Ramos (cell line): ENCODE data around the gene CTIF.

Source experiments
- in situ Hi-C: fragments of 300-500 bp; cut with MboI; formaldehyde crosslinking; loops from one replicate; pipeline ENCODE4 v1.14.3; 2022; ENCODE audit warnings: low sequenced_read_pairs; ENCODE audit not compliant: unreplicated experiment

CTIF gene

DNA sequence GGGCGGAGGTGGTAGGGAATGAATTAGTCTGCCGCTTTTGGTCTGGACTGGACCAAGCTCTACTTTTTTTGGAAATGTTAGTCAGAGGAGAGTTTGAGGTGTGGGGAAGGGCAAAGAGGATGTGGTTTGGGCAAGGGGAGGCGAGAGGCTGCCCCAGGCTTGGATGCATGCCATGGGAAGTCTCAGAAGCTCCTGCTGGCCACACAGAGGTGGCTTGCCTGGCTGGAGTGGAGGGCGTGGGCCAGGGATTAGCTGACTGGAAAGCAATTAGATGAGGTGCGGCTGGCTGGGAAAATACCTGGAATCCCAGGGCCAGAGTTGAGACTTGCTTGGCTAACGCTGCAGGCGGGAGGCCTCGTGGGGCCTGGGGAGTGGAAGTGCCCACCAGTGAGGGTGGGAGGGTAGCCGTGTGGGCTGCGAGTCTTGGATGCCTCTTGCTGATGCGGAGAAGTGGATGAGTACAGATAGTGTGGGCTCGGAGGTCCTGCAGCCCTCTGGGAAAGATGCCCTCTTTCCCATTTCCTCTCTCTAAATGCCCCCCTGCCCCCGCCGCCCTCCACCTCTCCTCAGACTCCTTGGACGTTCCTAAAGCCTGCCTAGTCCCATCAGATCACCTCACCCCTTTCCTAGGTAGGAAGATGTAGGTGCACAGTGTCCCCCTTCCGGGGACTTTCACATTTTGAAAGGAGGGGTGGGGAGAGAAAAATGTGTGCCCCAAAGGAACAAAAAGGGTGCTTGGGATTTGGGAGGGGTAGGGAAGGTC lies 294.3 kb downstream of the CTIF start:
- in situ Hi-C loops, result no loop called here

DNA sequence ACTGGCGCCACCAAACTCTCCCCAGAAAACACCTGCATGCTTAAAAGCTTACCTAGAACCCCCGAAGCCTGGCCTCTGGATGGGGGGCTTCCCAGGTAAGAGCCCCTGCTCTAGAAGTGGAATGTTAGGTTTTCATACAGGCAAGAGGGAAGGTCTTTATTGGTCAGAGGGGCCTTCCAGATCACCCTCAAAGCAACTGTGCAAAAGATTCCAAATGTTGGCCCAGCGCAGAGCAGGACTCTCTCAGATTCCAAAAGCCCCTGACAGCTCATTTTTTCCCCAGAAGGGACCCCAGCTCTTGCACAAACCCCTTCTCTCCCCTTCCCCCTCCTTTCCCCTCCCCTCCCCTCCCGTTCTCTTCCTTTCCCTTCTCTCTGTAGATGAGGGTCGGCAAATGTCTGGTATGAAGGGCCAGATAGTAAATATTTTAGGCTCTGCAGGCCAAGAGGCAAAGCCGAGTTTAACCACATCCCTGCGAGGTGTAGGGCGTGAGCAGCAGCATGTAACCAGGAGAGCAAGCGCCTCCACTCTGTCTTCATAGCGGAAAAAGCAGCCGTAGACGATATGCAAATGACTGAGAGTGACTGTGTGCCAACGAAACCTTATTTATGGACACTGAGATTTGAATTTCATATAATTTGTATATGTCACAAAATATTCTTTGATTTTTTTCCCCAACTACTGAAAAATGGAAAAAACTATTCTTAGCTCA lies 295.0 kb downstream of the CTIF start:
- in situ Hi-C loops, result no loop called here

DNA sequence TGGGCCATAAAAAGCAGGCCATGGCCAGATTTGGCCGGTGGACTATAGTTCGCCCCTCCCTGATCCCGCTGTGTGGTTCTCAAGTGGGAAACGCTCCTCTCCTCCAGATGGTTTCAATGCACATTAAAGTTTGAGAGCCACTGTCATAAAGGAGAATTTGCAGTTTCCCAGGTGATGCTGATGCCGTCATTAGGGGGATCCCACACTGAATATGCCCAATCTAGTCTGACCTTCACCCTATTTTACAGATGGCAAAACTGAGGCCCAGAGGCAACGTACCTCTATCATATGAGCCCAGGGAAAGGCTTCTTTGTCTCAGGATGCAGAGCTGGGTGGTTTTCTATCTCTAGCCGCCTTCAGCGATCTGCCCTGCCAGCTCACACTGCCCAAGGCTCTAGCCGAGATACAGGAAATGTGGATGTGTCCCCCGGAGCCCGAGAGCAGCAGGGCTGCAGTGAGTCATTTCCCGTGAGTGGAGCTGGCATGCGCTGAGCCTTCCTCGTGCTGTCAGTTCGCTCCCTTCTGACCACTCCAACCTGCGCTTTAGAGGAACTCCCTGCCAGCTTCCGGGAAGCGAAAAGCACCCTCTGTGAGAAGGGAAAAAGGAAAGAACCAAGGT lies 295.7 kb downstream of the CTIF start:
- in situ Hi-C loops, result no loop called here

DNA sequence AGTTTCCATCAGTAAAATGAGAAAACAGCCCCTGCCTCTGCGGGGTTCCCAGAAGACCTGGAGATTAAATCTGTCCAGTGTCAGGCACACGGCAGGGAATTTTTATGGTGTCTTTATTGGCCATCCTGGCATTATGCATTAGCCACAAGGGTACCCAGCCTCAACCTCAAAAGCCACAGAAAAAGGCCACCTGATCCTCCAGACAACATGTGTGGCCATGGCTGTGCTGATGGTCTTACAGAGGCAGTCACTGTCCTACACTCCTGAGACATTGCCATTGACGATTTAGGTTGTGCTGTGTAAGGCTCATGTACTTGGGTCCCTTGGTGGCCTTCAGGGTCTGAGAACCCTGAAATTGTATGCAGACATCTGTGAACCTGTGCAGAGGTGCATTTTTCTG lies 296.3 kb downstream of the CTIF start:
- in situ Hi-C loops, result no loop called here

DNA sequence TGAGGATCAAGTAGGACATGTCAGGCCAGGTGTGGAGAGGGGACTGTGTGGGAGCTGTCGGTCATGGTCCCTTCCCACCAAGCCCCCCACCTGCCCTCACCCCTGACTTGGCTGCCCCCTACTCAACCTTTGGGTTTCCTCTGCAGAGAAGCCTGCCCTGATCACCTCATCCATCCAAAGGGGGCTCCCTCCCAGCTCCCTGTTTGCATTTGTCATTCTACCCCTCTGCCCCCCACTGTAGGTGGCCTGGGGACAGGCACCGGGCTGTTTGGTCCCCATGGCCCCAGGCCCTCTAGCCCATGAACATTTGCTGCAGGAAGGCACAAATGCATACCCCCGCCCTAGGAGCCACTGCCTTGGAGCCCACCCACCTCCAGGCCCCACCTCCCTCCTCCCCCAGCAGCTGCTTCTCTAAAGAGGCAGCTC lies 296.9 kb downstream of the CTIF start:
- in situ Hi-C loops, result no loop called here

DNA sequence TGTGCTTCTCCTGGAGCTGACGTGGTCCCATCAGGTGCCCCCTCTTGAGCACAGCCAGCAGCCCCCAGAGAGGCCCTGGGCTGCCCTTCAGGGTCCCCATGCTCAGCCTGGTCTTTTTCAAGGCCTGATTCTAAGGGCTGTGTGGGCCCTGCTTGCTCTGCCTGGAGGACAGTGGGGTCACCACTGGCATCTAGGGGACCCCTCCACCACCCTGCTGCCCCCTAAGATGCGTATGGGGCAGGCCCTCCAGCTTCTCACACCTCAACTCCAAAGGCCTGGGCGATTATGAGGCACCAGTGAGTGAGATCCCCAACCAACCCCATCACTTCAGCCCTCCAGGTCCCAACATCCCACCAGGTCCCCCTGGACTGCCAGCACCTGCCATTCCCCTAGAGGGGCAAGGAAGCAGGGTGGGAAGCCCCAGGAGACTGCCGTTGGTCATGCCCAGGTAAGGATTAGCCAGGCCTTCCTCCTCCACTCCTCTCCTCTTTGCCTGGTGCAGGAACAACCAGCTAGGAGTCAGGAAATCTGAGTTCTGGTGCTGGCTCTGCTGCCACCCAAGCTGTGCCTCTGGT lies 297.5 kb downstream of the CTIF start:
- in situ Hi-C loops, result no loop called here

DNA sequence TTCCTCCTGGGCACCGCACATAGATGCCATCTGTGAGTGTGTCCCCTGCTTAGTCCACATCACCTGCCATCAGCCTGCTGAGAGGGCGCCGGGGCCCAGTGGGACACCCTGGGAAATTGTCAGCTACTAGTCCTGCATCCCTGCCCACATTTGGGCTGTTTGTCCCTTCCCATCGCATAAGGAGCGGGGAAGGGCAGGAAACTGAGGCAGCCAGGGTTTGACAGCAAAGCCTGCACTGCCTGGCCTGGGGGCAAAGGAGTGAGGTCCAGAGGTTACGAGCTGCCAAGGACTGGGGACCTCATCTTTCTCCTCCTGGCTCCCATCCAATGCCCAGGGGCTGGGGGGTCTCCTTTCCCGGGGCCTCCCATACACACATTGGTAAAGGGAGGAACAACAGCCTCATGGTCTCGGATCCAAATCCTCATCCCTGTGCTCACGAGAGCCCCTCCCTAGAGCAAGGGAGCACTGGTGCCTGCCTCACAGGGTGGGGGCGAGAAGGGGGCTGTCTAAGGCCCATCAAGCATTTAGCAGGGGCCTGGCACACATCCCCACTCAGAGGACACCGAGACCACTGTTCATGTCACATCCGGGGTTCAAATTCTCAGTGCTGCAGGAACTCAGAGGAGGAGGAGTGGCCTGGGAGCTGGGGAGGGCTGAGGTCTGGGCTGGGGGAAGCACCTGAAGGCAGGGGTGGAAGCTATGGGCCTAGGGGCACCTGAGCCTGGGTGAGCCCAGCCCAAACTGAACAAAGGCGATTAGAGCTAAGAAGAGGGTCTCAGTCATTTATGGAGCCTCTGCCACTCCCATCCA lies 298.2 kb downstream of the CTIF start:
- in situ Hi-C loops, result no loop called here

- in situ Hi-C loops, result no loop called here
Observed at GRCh38 chr18:48837676-48838075, 298.8 kb downstream of the CTIF start.

DNA sequence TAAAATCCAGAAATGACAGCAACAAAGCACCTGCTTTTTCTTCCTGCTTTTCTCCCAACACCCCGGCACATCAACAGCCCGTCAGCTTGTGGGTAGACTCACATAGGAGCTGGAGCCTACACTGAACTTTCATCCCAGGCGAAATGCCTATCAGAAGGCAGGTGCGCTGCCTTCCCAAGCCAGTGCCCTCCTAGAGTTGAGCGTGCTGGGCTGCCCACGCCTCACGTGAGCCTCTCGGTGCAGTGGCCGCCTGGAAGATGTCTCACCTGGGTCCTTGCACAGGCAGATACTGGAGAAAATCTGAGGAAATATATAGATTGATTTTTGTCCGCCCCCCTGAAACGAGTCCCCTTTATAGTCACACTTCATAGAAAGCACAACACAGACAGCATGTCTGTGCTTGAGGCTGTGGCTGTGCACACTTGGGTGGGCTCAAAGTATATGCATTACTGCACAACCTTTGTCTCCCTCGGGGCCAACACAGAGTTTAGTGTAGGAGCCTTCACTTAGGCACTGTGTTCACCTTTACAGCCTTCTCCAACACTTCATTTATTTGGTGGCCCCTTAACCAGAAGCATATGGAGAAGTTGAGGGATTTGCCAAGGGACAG lies 299.4 kb downstream of the CTIF start:
- in situ Hi-C loops, result no loop called here

DNA sequence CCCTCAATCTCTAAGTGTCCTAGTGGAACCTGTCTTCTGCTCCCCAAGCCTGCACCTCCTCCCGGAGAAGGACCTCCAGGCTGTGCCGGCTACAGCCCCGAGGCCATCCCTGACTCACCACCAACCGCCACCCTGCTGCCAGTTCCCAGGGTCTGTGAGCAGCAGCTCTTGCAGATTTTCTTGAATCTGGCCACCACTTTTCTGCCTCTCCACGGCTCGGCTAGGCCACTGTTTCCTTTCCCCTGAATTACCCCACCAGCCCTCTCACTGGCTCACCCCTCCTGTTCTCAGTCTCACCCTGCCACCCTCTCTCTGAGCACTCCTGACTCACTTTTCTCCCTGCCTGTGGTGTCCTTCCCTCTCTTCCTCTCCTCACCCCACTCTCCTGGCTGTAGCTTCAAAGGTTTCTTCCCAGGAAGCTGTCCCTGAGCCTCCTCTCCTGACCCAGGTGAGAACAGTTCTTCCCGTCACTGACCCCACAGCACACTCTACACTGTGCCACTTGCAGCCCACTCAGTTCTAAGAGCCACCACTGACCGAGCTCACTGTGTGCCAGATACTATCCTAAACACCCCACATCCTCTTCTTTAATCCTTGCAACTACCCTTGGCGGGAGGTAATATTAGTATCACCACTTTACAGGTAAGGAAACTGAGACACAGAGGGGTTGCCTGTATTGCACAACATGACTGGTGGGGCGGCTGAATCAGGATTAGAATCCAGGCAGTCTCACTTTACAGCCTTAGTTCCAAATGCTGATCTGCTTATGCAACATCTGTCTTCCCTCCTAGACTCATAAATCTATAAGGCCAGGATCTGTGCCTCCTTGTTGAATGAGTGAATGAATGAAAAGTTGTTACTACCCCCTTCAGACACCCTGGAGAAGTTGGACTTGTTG lies 300.3 kb downstream of the CTIF start:
- in situ Hi-C loops, result no loop called here

GRCh38 chr18:48839819-48840490 lies 301.1 kb downstream of the CTIF start:
- in situ Hi-C loops, result no loop called here

DNA sequence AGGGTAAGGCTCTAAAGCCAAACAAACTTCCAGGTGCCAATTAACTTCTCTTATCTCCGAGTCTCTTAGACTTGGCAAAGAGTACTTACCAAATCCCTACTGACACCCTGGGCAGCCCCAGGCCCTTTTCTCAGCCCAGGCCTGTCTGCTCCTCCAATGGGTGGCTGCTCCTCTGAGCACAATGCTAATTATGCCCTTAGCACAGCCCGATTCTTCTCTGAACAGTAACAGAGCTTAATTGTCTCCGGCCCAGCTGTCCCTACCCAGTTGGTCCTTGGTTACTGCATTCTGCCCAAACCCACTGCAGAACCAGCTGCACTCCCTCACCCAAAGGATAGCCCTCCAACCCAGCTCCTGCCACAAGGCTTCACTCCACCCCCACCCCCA lies 301.7 kb downstream of the CTIF start:
- in situ Hi-C loops, result no loop called here

GRCh38 chr18:48841381-48842258 lies 302.8 kb downstream of the CTIF start:
- in situ Hi-C loops, result no loop called here

- in situ Hi-C loops, result no loop called here
Observed at GRCh38 chr18:48842259-48843061, 303.6 kb downstream of the CTIF start.

DNA sequence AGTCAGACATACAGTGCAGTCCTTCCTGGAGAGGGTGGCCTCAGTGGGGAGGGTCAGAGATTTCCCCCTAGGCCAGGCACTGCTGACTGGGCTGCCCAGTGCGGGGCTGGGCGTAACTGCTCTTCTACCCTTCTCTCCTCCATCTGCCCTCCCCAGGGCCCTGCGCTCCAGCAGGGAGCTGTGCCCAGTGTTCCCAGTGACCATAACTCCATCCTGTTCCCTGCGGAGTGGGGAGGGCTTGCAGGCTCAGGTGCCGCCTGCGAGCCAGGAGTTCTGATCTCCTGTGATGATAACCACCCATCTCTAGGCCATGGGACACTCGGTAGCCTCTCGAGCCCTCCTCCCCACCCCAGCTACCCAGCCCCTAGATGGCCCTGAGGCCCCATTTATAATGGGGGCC lies 304.3 kb downstream of the CTIF start:
- in situ Hi-C loops, result no loop called here

GRCh38 chr18:48843596-48843995 lies 304.8 kb downstream of the CTIF start:
- in situ Hi-C loops, result no loop called here

DNA sequence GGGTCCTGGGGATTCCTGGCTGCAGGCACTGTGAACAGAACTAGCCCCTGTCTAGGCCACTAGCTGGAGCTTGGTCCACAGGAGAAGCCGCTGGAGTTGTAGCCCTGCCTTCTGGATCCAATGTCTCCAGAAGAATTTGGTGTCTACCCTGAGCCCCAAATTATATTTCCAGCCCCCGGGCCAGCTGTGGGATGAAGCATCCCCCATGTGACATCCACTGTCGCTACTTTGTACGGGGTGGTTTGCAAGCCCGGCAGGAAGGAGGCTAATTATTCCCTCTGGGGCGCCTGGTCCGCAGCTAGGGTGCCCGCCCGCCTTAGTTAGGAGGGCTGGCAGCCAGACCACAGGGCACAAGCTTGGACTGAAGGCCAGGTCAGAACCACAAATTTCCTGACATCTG lies 305.4 kb downstream of the CTIF start:
- in situ Hi-C loops, result no loop called here
